Ovary (tissue), 3 donors: ENCODE measurements around the gene HDGF.

Experiments used
- POLR2A ChIP-seq: fragments of 450-650 bp; IDR thresholded peaks from one replicate; pipeline ENCODE4 v1.6.1; 2017; ENCODE audit warnings: antibody characterized with exemption, mild to moderate bottlenecking, moderate library complexity
- TF ChIP-seq, protein P1 (sequence below), 3 donors: fragments of 450-650 bp in 2 of 3; fragments of 200-600 bp in 1 of 3; IDR thresholded peaks; one replicate each; pipeline versions ENCODE4 v1.5.1 to v1.8.0; 2016 to 2022; ENCODE audit warnings: antibody characterized with exemption in 3 of 3, mild to moderate bottlenecking in 1 of 3
- donor health status: DM: no; HTN: no; CAD: no.

GRCh38 chr1:156765666-156766065 lies 14.2 kb upstream of the HDGF start:
- TF ChIP-seq POLR2A: no peak
- TF ChIP-seq, protein P1, sequence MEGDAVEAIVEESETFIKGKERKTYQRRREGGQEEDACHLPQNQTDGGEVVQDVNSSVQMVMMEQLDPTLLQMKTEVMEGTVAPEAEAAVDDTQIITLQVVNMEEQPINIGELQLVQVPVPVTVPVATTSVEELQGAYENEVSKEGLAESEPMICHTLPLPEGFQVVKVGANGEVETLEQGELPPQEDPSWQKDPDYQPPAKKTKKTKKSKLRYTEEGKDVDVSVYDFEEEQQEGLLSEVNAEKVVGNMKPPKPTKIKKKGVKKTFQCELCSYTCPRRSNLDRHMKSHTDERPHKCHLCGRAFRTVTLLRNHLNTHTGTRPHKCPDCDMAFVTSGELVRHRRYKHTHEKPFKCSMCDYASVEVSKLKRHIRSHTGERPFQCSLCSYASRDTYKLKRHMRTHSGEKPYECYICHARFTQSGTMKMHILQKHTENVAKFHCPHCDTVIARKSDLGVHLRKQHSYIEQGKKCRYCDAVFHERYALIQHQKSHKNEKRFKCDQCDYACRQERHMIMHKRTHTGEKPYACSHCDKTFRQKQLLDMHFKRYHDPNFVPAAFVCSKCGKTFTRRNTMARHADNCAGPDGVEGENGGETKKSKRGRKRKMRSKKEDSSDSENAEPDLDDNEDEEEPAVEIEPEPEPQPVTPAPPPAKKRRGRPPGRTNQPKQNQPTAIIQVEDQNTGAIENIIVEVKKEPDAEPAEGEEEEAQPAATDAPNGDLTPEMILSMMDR (IDR thresholded peaks at IDR 0.05): no peak
